SK-N-SH (cell line): Measurements from ENCODE around the gene GHRL. TPM values are rescaled to one million over a fixed set of nuclear protein-coding genes. Genes with fewer than 3 reads are reported as not detected.

ENCODE experiments used
- CTCF ChIA-PET: fragments of 300-600, 350-600 bp; formaldehyde crosslinking; extraction: SDS; loops from one replicate; lab custom pipeline; 2021; lab: Yijun Ruan, JAX
- POLR2A ChIA-PET: fragments of 350-600 bp; sonication (Branson Sonifier 250); formaldehyde crosslinking; extraction: SDS; loops from one replicate; lab custom pipeline; 2020; ENCODE audit warnings: antibody characterized with exemption, inconsistent platforms; lab: Yijun Ruan, JAX
- DNase-seq: peaks from one replicate; pipeline ENCODE4 v3.0.0; 2012
- H2AFZ ChIP-seq: fragments of 200-600 bp; sonication (generic); 2 replicates; pipeline ENCODE4 v1.8.1; 2016; ENCODE audit warnings: antibody characterized with exemption, mild to moderate bottlenecking, low read depth
- H3F3A ChIP-seq: fragments of 200-600 bp; sonication (generic); replicated peaks from 2 replicates; pipeline ENCODE3; 2016; ENCODE audit warnings: antibody characterized with exemption, mild to moderate bottlenecking; ENCODE audit not compliant: insufficient read depth
- H3K27ac ChIP-seq, 2 experiments: fragments of 200-500 bp in 1 of 2; fragments of 200-600 bp in 1 of 2; sonication (Bioruptor generic) in 1 of 2; sonication (generic), shearing (Covaris generic) in 1 of 2; 2 replicates each; pipeline versions ENCODE4 v1.5.1 to v1.6.1; 2014 to 2016; ENCODE audit warnings: low read depth in 2 of 2, inconsistent platforms in 1 of 2, low read length in 1 of 2, mild to moderate bottlenecking in 1 of 2, mixed read lengths in 1 of 2
- H3K27me3 ChIP-seq: fragments of 200-600 bp; sonication (generic), shearing (Covaris generic); 2 replicates; pipeline ENCODE4 v1.6.1; 2016; ENCODE audit warnings: mixed run types; ENCODE audit not compliant: insufficient read depth
- H3K36me3 ChIP-seq, 2 experiments: fragments of 200-500 bp in 1 of 2; fragments of 200-600 bp in 1 of 2; sonication (Bioruptor generic) in 1 of 2; sonication (generic) in 1 of 2; replicated peaks in 1 of 2; 2 replicates each; pipeline versions ENCODE3 to v1.5.1; 2014 to 2016; ENCODE audit warnings: low read length in 1 of 2, mild to moderate bottlenecking in 1 of 2; ENCODE audit not compliant: insufficient read depth in 2 of 2, control insufficient read depth in 1 of 2
- H3K4me1 ChIP-seq, 2 experiments: fragments of 200-500 bp in 1 of 2; fragments of 200-600 bp in 1 of 2; sonication (Bioruptor generic) in 1 of 2; sonication (generic), shearing (Covaris generic) in 1 of 2; 2 replicates each; pipeline versions ENCODE4 v1.5.1 to v1.6.1; 2014 to 2016; ENCODE audit warnings: low read depth in 1 of 2, low read length in 1 of 2, mixed run types in 1 of 2; ENCODE audit not compliant: insufficient read depth in 2 of 2, control insufficient read depth in 1 of 2
- H3K4me2 ChIP-seq: fragments of 200-600 bp; sonication (generic), shearing (Covaris generic); 2 replicates; pipeline ENCODE4 v1.6.1; 2017; ENCODE audit warnings: mixed run types
- H3K4me3 ChIP-seq, 2 experiments: fragments of 200-500 bp in 1 of 2; fragments of 200-600 bp in 1 of 2; sonication (Bioruptor generic) in 1 of 2; sonication (generic), shearing (Covaris generic) in 1 of 2; 2 replicates each; pipeline versions ENCODE4 v1.5.1 to v1.8.1; 2014 to 2016; ENCODE audit warnings: low read depth in 2 of 2, inconsistent platforms in 1 of 2, low read length in 1 of 2, mild to moderate bottlenecking in 1 of 2, mixed read lengths in 1 of 2, moderate library complexity in 1 of 2
- H3K79me2 ChIP-seq: fragments of 200-600 bp; sonication (generic); 2 replicates; pipeline ENCODE4 v1.8.1; 2017; ENCODE audit warnings: mild to moderate bottlenecking; ENCODE audit not compliant: insufficient read depth
- H3K9ac ChIP-seq: fragments of 200-600 bp; sonication (generic); 2 replicates; pipeline ENCODE4 v1.6.1; 2017; ENCODE audit warnings: mixed run types
- H3K9me2 ChIP-seq: fragments of 200-600 bp; sonication (generic); 2 replicates; pipeline ENCODE4 v1.6.1; 2017; ENCODE audit warnings: mixed run types
- H3K9me3 ChIP-seq: fragments of 200-600 bp; sonication (generic); 2 replicates; pipeline ENCODE4 v1.6.1; 2017; ENCODE audit warnings: mixed run types, mild to moderate bottlenecking, moderate library complexity
- H4K20me1 ChIP-seq: fragments of 200-600 bp; sonication (generic); 2 replicates; pipeline ENCODE4 v1.6.1; 2017; ENCODE audit warnings: mild to moderate bottlenecking, mixed run types; ENCODE audit not compliant: insufficient read depth
- EP300 ChIP-seq, 2 experiments: IDR thresholded peaks; 2 replicates each; pipeline versions ENCODE4 v1.4.0 to v1.6.1; 2012; ENCODE audit warnings: borderline replicate concordance in 1 of 2, low read depth in 1 of 2, low read length in 1 of 2
- EZH2phosphoT487 ChIP-seq: fragments of 200-600 bp; sonication (generic); IDR thresholded peaks from 2 replicates; pipeline ENCODE4 v1.6.1; 2017; ENCODE audit warnings: low read depth, mixed run types, mild to moderate bottlenecking, antibody characterized with exemption, moderate library complexity, borderline replicate concordance
- FOSL2 ChIP-seq: IDR thresholded peaks from 2 replicates; pipeline ENCODE4 v1.4.0; 2012; ENCODE audit warnings: low read depth, mild to moderate bottlenecking, moderate library complexity, borderline replicate concordance
- FOXJ3 ChIP-seq: sonication (generic); formaldehyde crosslinking; IDR thresholded peaks from 2 replicates; pipeline ENCODE4 v1.5.1; 2020; ENCODE audit warnings: mild to moderate bottlenecking, missing genetic modification reagents
- FOXM1 ChIP-seq: IDR thresholded peaks from 2 replicates; pipeline ENCODE4 v1.4.0; 2012; ENCODE audit warnings: low read depth, mild to moderate bottlenecking
- GATA2 ChIP-seq: sonication (generic); formaldehyde crosslinking; IDR thresholded peaks from 2 replicates; pipeline ENCODE4 v1.5.0; 2020; ENCODE audit warnings: mild to moderate bottlenecking, missing genetic modification reagents
- IRF3 ChIP-seq: fragments of 150-350 bp; IDR thresholded peaks from 2 replicates; pipeline ENCODE4 v1.6.1; 2016; ENCODE audit warnings: mild to moderate bottlenecking, low read depth, low read length
- JUND ChIP-seq: IDR thresholded peaks from 2 replicates; pipeline ENCODE4 v1.4.0; 2012
- MXI1 ChIP-seq: IDR thresholded peaks from 2 replicates; pipeline ENCODE4 v1.6.1; 2012; ENCODE audit warnings: mild to moderate bottlenecking, low read depth, low read length, improper control_type of control experiment
- NFIC ChIP-seq: IDR thresholded peaks from 2 replicates; pipeline ENCODE4 v1.4.0; 2012; ENCODE audit warnings: borderline replicate concordance
- POLR2AphosphoS5 ChIP-seq: IDR thresholded peaks from 2 replicates; pipeline ENCODE4 v1.6.1; 2012; ENCODE audit warnings: low read depth, low read length
- RAD21 ChIP-seq: IDR thresholded peaks from 2 replicates; pipeline ENCODE4 v1.6.1; 2012; ENCODE audit warnings: mild to moderate bottlenecking, low read length
- RFX5 ChIP-seq: IDR thresholded peaks from 2 replicates; pipeline ENCODE4 v1.6.1; 2012; ENCODE audit warnings: mild to moderate bottlenecking, improper control_type of control experiment, low read length
- SIN3A ChIP-seq: IDR thresholded peaks from 2 replicates; pipeline ENCODE4 v1.6.1; 2012; ENCODE audit warnings: low read depth, mild to moderate bottlenecking, low read length, moderate library complexity, borderline replicate concordance
- SMC3 ChIP-seq: IDR thresholded peaks from 2 replicates; pipeline ENCODE4 v1.6.1; 2012; ENCODE audit warnings: low read depth, low read length, improper control_type of control experiment
- TCF12 ChIP-seq: IDR thresholded peaks from 2 replicates; pipeline ENCODE4 v1.4.0; 2012
- WGBS: methylation state at CpG from one replicate; pipeline ENCODE4 v1.1.6; 2017; ENCODE audit warnings: low lambda C conversion rate; 5-methylcytosine and 5-hydroxymethylcytosine counted together
- polyA plus RNA-seq, 3 experiments: library from polyadenylated mRNA; depleted of rRNA; stranded (reverse); fragments of >200 nt; gene quantifications; 2 replicates each; pipeline ENCODE4 v1.2.3, GENCODE V29; 2012

GHRL gene
- polyA plus RNA-seq, 1 of the 3 experiments (the other 2 are of a cell fraction) = not detected

- TF ChIP-seq FOXJ3 (CRISPR knock-in tag) (no peak), EZH2phosphoT487 (no peak), RAD21 (no peak), GATA2 (CRISPR knock-in tag) (no peak), RFX5 (no peak), TCF12 (no peak), MXI1 (no peak), NFIC (no peak)
- Histone ChIP-seq H3K4me3 (no peak overlapping the region), H3K4me1 (peaks cover 0 to 3% of the 10 kb centered on the region in 2 experiments; a peak in 1 of 4 replicates), H3K9me3 (no peaks in the 10 kb centered on the region), H3K27me3 (no peaks in the 10 kb centered on the region), H3K27ac (no peak overlapping the region), H3K36me3 (no peaks in the 10 kb centered on the region), H4K20me1 (no peaks in the 10 kb centered on the region), H2AFZ (no peak overlapping the region), H3K9me2 (no peaks in the 10 kb centered on the region), H3F3A (no peaks in the 10 kb centered on the region), H3K9ac (no peak overlapping the region), H3K79me2 (no peaks in the 10 kb centered on the region), H3K4me2 (no peak overlapping the region)
- ChIA-PET POLR2A (no interaction called here), CTCF (interaction anchor here (1.0 to 11.5 kb wide), 4 partner anchors 54 to 398 kb away, joined by 3 to 166 read pairs (median 6); no protein-coding TSS in a partner anchor)
- peak; percentile 11 for DNase-seq
- 77% methylated on average over 18 of the region's 18 CpGs for WGBS
Measured at GRCh38 chr3:10340476-10340875, 47.7 kb upstream of the GHRL start.

GRCh38 chr3:10340046-10340445 lies 47.3 kb upstream of the GHRL start:
- Histone ChIP-seq H3K9ac (no peak overlapping the region), H3K9me3 (no peaks in the 10 kb centered on the region), H2AFZ (no peak overlapping the region), H3K36me3 (no peaks in the 10 kb centered on the region), H3K4me1 (peaks cover 0 to 3% of the 10 kb centered on the region in 2 experiments; a peak in 1 of 4 replicates), H3K4me2 (no peak overlapping the region), H3F3A (no peaks in the 10 kb centered on the region), H3K27me3 (no peaks in the 10 kb centered on the region), H3K79me2 (no peaks in the 10 kb centered on the region), H3K27ac (no peak overlapping the region), H4K20me1 (no peaks in the 10 kb centered on the region), H3K9me2 (no peaks in the 10 kb centered on the region), H3K4me3 (no peak overlapping the region)
- DNase-seq = peak; percentile 26
- no peak for TF ChIP-seq SIN3A
- TF ChIP-seq GATA2 (CRISPR knock-in tag) = no peak
- TF ChIP-seq POLR2AphosphoS5 = no peak
- TF ChIP-seq IRF3 = no peak
- TF ChIP-seq JUND = no peak
- TF ChIP-seq FOXM1 = no peak
- TF ChIP-seq EP300 (IDR thresholded peaks at IDR 0.05; ENCODE audit: borderline replicate concordance in 1 of 2, low read depth in 1 of 2, low read length in 1 of 2) = no peak
- no peak for TF ChIP-seq FOSL2
- no peak for TF ChIP-seq SMC3
- no peak for TF ChIP-seq FOXJ3 (CRISPR knock-in tag)
- POLR2A ChIA-PET = no interaction called here
- WGBS = 21% methylated on average over 4 of the region's 4 CpGs
- CTCF ChIA-PET = interaction anchor here (1.0 to 11.5 kb wide), 6 partner anchors 27 to 399 kb away, joined by 3 to 166 read pairs (median 4); no protein-coding TSS in a partner anchor
